Right renal cortex interstitium (tissue), 3 donors: ENCODE data around the gene TMEM60. TPM values are rescaled to one million over a fixed set of nuclear protein-coding genes. Genes with fewer than 3 reads are reported as not detected.

ENCODE experiments used
- DNase-seq, 3 donors: peaks; one replicate each; pipeline ENCODE4 v3.0.0-alpha.2; 2013; ENCODE audit warnings: low read depth in 3 of 3, low spot score in 2 of 3
- polyA plus RNA-seq, 3 donors: library from polyadenylated mRNA; unstranded; fragments of 120-200 nt; gene quantifications; one replicate each; pipeline ENCODE4 v1.2.1, GENCODE V29; 2013; ENCODE audit not compliant: insufficient read length in 3 of 3

Gene TMEM60
- polyA plus RNA-seq, 3 donors = 31.6 to 32.5 (median 31.8) TPM

- DNase-seq = no peak
These were observed 15.9 kb downstream of the TMEM60 start for GRCh38 chr7:77782383-77782782.

DNA sequence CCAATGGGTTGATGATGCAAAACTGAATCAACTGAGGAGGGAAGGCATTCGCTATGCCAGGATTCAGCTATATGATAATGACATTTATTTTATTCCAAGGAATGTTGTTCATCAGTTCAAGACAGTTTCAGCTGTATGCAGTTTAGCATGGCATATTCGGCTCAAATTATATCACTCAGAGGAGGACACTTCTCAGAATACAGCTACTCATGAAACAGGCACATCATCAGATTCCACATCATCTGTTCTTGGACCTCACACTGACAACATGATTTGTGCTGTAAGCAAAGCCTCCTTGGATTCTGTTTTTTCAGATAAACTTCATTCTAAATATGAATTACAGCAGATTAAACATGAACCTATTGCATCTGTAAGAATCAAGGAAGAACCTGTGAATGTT is 19.7 kb downstream of the TMEM60 start:
- DNase-seq = no peak

DNA sequence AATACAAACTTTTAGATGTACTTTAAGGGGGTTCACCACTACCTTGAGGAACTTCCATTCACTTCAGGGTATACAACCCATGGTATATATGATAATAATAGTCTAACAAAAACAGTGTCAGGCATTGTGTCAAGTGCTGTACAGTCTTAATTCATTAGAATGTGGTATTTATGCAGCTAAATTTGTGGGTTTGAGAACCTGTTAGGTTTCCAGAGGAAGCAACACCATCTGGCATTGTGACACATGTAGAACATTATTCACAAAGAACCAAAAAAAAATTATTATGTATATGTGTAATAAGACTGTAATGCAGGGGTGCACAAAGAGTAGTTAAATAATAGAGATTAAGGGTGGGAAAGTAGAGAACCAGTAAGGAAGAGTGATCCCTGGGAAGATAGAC is 26.3 kb downstream of the TMEM60 start:
- DNase-seq = no peak

- no peak for DNase-seq
These were observed 27.9 kb downstream of the TMEM60 start for GRCh38 chr7:77770316-77770715.

- no peak for DNase-seq
These were observed 31.2 kb downstream of the TMEM60 start for GRCh38 chr7:77766801-77767605.

GRCh38 chr7:77765906-77766800 is 32.1 kb downstream of the TMEM60 start:
- no peak for DNase-seq

DNA sequence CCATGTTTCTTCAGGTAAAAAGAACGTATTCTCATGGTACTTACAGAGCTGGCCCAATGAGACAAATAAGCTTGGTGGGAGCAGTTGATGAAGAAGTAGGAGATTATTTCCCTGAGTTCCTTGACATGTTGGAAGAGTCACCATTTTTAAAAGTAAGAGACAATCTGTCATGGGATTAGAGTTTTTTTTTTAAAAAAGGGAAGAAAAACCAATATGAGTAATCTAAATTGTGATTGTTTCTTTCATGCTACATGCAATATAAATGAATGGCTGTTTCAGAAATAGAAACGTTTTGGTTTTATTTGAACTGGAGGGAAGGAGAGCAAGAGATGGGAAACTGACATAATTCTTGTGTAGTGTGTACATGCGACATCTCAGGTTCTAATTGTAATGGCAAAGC is 32.8 kb downstream of the TMEM60 start:
- no peak for DNase-seq

GRCh38 chr7:77760809-77761453 is 37.3 kb downstream of the TMEM60 start:
- no peak for DNase-seq

GRCh38 chr7:77759294-77759889 is 38.8 kb downstream of the TMEM60 start:
- DNase-seq = peak; percentile 39 to 45 (median 39)

DNA sequence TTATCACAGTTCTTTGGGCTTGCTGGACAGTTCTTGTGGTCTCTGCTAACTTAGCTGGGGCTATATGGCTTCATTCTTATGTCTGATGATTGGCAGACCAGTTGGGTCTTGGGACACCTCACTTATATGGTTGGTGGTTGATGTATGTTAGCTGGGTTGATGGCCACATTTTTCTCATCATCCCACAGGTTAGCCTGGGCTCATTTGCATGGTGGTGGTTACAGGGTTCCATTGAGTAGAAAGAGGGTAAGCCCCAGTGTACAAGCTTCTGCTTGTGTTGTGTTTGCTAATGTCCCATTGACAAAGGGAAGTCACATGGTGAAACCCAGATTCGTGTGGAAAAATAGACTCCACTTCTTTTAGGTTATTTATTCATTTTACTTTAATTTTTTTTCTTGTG is 40.6 kb downstream of the TMEM60 start:
- DNase-seq = no peak

DNA sequence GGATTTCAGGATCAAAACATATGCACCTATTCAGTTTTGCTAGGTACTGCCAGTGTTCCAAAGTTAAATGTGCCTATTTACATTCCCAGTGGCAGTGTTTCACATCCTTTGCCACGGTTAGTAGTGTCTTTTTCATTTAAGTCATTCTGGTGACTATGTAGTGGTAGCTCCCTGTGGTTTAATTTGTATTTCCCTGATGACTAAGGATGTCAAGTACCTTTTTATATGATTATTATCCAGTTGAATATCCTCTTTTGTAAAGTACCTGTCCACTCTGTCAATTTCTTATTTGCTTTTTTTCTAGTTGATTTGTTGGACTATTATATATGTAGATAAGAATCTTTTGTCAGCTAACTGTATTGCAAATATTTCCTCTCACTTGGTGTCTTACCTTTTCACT is 45.1 kb downstream of the TMEM60 start:
- no peak for DNase-seq

DNA sequence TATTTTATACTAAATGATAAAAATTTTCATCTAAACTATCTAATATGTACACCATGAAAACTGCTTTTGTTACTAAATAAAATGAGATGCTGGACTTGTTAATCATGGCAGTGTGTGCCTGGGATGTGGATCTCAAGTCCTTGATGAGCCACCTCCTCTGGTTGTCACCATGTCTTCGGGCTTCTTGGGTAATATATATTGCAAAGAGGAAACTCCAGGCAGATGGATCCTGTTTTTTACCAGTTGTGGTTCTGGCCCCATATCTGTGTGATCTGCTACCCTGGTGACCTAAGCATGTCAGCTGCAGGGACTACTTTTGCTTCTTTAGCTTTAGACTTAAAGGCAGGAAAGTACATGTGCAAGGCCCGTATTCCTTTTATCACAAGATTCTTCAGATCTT is 46.2 kb downstream of the TMEM60 start:
- no peak for DNase-seq

GRCh38 chr7:77747718-77748117 is 50.5 kb downstream of the TMEM60 start:
- DNase-seq = no peak

DNA sequence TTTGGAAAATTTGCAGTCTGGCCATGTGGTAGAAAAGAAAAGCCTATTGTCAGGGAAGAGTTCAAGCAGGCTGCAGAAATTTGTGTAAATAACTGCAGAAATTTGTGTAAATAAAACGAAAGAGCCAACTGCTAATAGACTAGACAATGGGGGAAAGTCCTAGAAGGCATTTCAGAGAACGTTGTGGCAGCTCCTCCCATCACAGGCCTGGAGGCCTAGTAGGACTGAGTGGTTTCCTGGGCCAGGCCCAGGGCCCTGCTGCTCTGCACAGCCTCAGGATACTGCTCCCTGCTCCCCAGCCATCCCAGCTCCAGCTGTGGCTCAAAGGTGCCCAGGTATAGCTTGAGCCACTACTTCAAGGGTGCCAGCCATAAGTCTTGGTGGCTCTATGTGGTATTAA is 51.1 kb downstream of the TMEM60 start:
- no peak for DNase-seq

- DNase-seq = no peak
These were observed 51.4 kb downstream of the TMEM60 start for GRCh38 chr7:77746824-77747165.

- DNase-seq = no peak
These were observed 51.9 kb downstream of the TMEM60 start for GRCh38 chr7:77746164-77746823.

GRCh38 chr7:77745746-77746145 is 52.5 kb downstream of the TMEM60 start:
- no peak for DNase-seq
